ENCODE data around the gene IER3IP1. TPM values are rescaled to one million over a fixed set of nuclear protein-coding genes. Genes with fewer than 3 reads are reported as not detected.
"Not testable (repeated sequence)": the region's sequence is repeated elsewhere in the genome, so short reads cannot be mapped to it uniquely, and the experiment has no call there.

Gene IER3IP1
- total RNA-seq, 4 donors from 2014 or later: 11.3 to 18.6 (median 12.7) TPM

GRCh38 chr18:47174545-47175116 is 1.5 kb downstream of the IER3IP1 start:
- ATAC-seq (ENCODE audit: low FRiP score) (no peak), DNase-seq (ENCODE audit: low spot score) (no peak)
- TF ChIP-seq CTCF (IDR thresholded peaks at IDR 0.05): no peak

GRCh38 chr18:47172476-47172875 is 3.7 kb downstream of the IER3IP1 start:
- DNase-seq (ENCODE audit: low spot score): no peak
- no peak for ATAC-seq (ENCODE audit: low FRiP score)
- TF ChIP-seq CTCF (IDR thresholded peaks at IDR 0.05): no peak

DNA sequence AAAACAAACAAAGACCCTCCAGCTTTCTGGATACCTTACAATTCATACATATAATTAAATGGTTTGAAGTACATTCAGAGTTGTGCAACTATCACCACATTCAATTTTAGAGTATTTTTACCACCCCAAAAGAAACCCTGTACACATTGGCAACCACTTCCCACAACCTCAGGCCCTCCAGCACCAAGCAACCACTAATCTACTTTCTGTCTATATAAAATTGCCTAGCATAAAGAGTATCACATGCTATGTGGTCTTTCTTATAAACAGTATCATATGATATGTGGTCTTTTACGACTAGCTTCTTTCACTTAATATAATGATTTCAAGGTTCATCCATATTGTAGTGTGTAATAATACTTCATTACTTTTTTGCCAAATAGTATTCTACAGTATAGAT is 7.3 kb downstream of the IER3IP1 start:
- no peak for TF ChIP-seq CTCF (IDR thresholded peaks at IDR 0.05)
- DNase-seq (ENCODE audit: low spot score): no peak

DNA sequence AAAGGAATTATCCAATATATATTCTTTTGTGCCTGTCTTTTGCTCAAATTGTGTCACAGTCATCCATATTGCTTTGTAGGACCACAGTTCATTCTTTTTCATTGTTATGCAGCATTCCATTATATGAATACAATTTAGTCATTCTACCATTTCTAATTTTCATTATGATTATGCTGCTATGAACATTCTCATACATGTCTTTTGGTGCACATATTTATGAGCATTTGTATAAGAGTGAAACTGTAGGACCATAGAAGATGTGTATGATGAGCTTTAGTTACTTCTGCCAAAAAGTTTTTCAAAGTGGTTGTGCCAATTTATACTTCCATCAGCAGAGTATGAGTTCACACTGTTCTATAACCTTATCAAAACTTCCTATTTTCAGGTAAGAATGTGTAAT is 7.7 kb downstream of the IER3IP1 start:
- ATAC-seq (ENCODE audit: low FRiP score): no peak
- no peak for TF ChIP-seq CTCF (IDR thresholded peaks at IDR 0.05)

More for the DNA sequence above, 7.3 kb downstream of the IER3IP1 start:
- no peak for ATAC-seq (ENCODE audit: low FRiP score)

GRCh38 chr18:47166294-47166693 is 9.9 kb downstream of the IER3IP1 start:
- DNase-seq (ENCODE audit: low spot score) (no peak), ATAC-seq (ENCODE audit: low FRiP score) (no peak)
- TF ChIP-seq CTCF (IDR thresholded peaks at IDR 0.05): no peak

More for the DNA sequence above, 7.7 kb downstream of the IER3IP1 start:
- no peak for DNase-seq (ENCODE audit: low spot score)

DNA sequence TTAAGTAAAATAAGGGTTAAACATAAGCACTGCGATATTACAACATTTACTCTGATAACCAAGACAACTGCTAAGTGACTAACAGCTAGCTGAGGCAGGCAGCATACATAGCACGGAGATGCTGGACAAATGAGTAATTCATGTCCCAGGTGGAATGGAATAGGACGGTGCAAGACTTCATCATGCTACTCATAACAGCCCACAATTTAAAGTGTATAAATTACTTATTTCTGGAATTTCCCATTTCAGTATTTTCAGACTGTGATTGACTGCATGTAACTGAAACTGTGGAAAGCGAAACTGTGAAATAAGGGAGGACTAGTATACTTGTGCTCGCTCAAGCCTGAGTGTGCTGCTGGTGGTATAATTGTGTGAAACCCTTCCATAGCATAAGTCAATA is 12.9 kb downstream of the IER3IP1 start:
- ATAC-seq (ENCODE audit: low FRiP score) (peak; percentile 96), DNase-seq (ENCODE audit: low spot score) (no peak)
- no peak for TF ChIP-seq CTCF (IDR thresholded peaks at IDR 0.05)

DNA sequence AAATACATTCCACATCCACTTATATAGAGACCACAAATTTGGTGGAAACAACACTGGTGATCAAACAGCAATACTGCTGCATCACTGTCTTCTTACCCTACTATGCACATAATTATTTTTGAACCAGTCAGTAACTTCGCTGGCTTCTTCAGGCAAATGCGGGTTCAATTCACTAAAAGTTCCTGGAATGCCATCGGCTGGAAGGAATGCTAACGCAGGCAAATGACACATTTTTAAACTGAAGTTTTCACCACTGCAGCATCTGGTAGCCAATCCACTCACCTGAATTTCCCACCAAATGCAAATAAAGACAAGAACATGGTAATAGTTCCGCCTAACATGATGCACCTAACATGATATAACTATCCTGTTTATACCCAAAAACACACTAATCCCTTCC is 15.9 kb downstream of the IER3IP1 start:
- TF ChIP-seq CTCF (IDR thresholded peaks at IDR 0.05): no peak
- ATAC-seq (ENCODE audit: low FRiP score) (no peak), DNase-seq (ENCODE audit: low spot score) (no peak)

DNA sequence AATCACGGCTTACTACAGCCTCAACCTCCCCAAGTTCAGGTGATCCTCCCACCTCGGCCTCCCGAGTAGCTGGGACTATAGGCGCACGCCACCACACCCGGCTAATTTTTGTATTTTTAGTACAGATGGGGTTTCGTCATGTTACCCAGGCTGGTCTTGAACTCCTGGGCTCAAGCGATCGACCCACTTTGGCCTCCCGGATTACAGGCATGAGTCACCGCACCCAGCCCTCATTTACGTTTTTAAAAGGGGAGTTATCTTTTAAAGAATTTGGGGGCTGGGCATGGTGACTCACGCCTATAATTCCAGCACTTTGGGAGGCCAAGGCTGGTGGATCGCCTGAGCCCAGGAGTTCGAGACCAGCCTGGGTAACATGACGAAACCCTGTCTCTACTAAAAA is 17.8 kb downstream of the IER3IP1 start:
- DNase-seq (ENCODE audit: low spot score); ATAC-seq (ENCODE audit: low FRiP score): not testable (repeated sequence)
